Upper lobe of left lung (tissue), 4 donors: ENCODE results near the gene OR6B2.

Experiments used
- EP300 ChIP-seq, 4 donors: sonication (generic); formaldehyde crosslinking; IDR thresholded peaks; one replicate each; pipeline ENCODE4 v1.5.1; 2017; ENCODE audit warnings: antibody characterized with exemption in 4 of 4, control low read depth in 2 of 4
- POLR2A ChIP-seq, 4 donors: fragments of 450-650 bp; IDR thresholded peaks; one replicate each; pipeline ENCODE4 v1.5.1; 2016 to 2017; ENCODE audit warnings: antibody characterized with exemption in 4 of 4, mild to moderate bottlenecking in 2 of 4
- TF ChIP-seq, protein P1 (sequence below), 6 experiments: fragments of 450-650 bp in 4 of 6; fragments of 200-600 bp in 2 of 6; sonication (generic) in 2 of 6; IDR thresholded peaks; one replicate each; pipeline ENCODE4 v1.5.1; 2016 to 2019; ENCODE audit warnings: antibody characterized with exemption in 6 of 6

GRCh38 chr2:239997686-239998409, 32.4 kb downstream of the OR6B2 start:
- TF ChIP-seq, protein P1, sequence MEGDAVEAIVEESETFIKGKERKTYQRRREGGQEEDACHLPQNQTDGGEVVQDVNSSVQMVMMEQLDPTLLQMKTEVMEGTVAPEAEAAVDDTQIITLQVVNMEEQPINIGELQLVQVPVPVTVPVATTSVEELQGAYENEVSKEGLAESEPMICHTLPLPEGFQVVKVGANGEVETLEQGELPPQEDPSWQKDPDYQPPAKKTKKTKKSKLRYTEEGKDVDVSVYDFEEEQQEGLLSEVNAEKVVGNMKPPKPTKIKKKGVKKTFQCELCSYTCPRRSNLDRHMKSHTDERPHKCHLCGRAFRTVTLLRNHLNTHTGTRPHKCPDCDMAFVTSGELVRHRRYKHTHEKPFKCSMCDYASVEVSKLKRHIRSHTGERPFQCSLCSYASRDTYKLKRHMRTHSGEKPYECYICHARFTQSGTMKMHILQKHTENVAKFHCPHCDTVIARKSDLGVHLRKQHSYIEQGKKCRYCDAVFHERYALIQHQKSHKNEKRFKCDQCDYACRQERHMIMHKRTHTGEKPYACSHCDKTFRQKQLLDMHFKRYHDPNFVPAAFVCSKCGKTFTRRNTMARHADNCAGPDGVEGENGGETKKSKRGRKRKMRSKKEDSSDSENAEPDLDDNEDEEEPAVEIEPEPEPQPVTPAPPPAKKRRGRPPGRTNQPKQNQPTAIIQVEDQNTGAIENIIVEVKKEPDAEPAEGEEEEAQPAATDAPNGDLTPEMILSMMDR (IDR thresholded peaks at IDR 0.05) = no peak
- TF ChIP-seq POLR2A (IDR thresholded peaks at IDR 0.05) (no peak), EP300 (IDR thresholded peaks at IDR 0.05) (no peak)
